ENCODE data around the gene PIGU. TPM values are rescaled to one million over a fixed set of nuclear protein-coding genes. Genes with fewer than 3 reads are reported as not detected.

PIGU gene
- total RNA-seq, 5 donors from 2014 or later (not counting 1 experiment from before 2014, with no cell fraction given), result 8.6 to 17.1 (median 13.6) TPM

GRCh38 chr20:34549291-34549928, 127.5 kb downstream of the PIGU start:
- POLR2A ChIA-PET, result no interaction called here
- peaks cover 0 to 5% of the 10 kb centered on the region in 2 experiments for H3K4me1 ChIP-seq (ENCODE audit: control insufficient read depth in 1 of 2, extremely low read depth in 1 of 2, insufficient read depth in 2 of 2, low read length in 2 of 2)
- 74% methylated on average over 16 of the region's 20 CpGs for WGBS (ENCODE audit: insufficient coverage)
- CTCF ChIA-PET, result no interaction called here
- Mint-ChIP-seq H3K4me3 (no peak overlapping the region), H3K36me3 (no peaks in the 10 kb centered on the region), H3K9me3 (no peaks in the 10 kb centered on the region), H3K27me3 (no peaks in the 10 kb centered on the region), H3K4me1 (peaks cover 4 to 5% (median 5%) of the 10 kb centered on the region in 3 donors), H3K27ac (no peak overlapping the region)
- peaks cover 0 to 3% of the 10 kb centered on the region in 2 experiments for H3K27me3 ChIP-seq (replicated peaks in 1 of 2; ENCODE audit: control insufficient read depth in 2 of 2, extremely low read depth in 1 of 2, insufficient read depth in 2 of 2, low read length in 1 of 2)
- no peaks in the 10 kb centered on the region for H3K9me3 ChIP-seq
- DNase-seq (peak in 1 of 35 experiments; percentile 20), ATAC-seq (replicated peaks in 1 of 4) (no peak)
- no peak overlapping the region for H3K27ac ChIP-seq (ENCODE audit: low read length)
- H3K4me3 ChIP-seq (ENCODE audit: control insufficient read depth in 1 of 2, extremely low read depth in 1 of 2, low read length in 1 of 2), result no peak overlapping the region
- no peaks in the 10 kb centered on the region for H3K36me3 ChIP-seq (ENCODE audit: control insufficient read depth in 2 of 2, extremely low read depth in 1 of 2, insufficient read depth in 1 of 2, low read length in 1 of 2)

GRCh38 chr20:34547844-34548613, 128.9 kb downstream of the PIGU start:
- H3K27ac ChIP-seq (ENCODE audit: low read length), result no peak overlapping the region
- Mint-ChIP-seq H3K4me3 (no peak overlapping the region), H3K36me3 (no peaks in the 10 kb centered on the region), H3K27me3 (no peaks in the 10 kb centered on the region), H3K4me1 (peaks cover 13 to 16% (median 13%) of the 10 kb centered on the region in 3 donors), H3K9me3 (no peaks in the 10 kb centered on the region), H3K27ac (no peak overlapping the region)
- POLR2A ChIA-PET, result no interaction called here
- no peaks in the 10 kb centered on the region for H3K9me3 ChIP-seq
- CTCF ChIA-PET, result no interaction called here
- no peaks in the 10 kb centered on the region for H3K36me3 ChIP-seq (ENCODE audit: control insufficient read depth in 2 of 2, extremely low read depth in 1 of 2, insufficient read depth in 1 of 2, low read length in 1 of 2)
- DNase-seq (no peak), ATAC-seq (replicated peaks in 1 of 4) (no peak)
- H3K4me1 ChIP-seq (ENCODE audit: control insufficient read depth in 1 of 2, extremely low read depth in 1 of 2, insufficient read depth in 2 of 2, low read length in 2 of 2), result peaks cover 0 to 11% of the 10 kb centered on the region in 2 experiments
- WGBS (ENCODE audit: insufficient coverage), result 88% methylated on average over 18 of the region's 22 CpGs
- H3K27me3 ChIP-seq (replicated peaks in 1 of 2; ENCODE audit: control insufficient read depth in 2 of 2, extremely low read depth in 1 of 2, insufficient read depth in 2 of 2, low read length in 1 of 2), result peaks cover 0 to 3% of the 10 kb centered on the region in 2 experiments
- H3K4me3 ChIP-seq (ENCODE audit: control insufficient read depth in 1 of 2, extremely low read depth in 1 of 2, low read length in 1 of 2), result no peak overlapping the region

GRCh38 chr20:34546751-34547181, 130.1 kb downstream of the PIGU start:
- ATAC-seq (replicated peaks in 1 of 4), result no peak
- Histone ChIP-seq H3K4me1 (ENCODE audit: control insufficient read depth in 1 of 2, extremely low read depth in 1 of 2, insufficient read depth in 2 of 2, low read length in 2 of 2) (peaks cover 0 to 21% of the 10 kb centered on the region in 2 experiments), H3K9me3 (no peaks in the 10 kb centered on the region), H3K27me3 (replicated peaks in 1 of 2; ENCODE audit: control insufficient read depth in 2 of 2, extremely low read depth in 1 of 2, insufficient read depth in 2 of 2, low read length in 1 of 2) (peaks cover 0 to 3% of the 10 kb centered on the region in 2 experiments), H3K36me3 (ENCODE audit: control insufficient read depth in 2 of 2, extremely low read depth in 1 of 2, insufficient read depth in 1 of 2, low read length in 1 of 2) (peaks cover 0 to 7% of the 10 kb centered on the region in 2 donors), H3K27ac (ENCODE audit: low read length) (no peak overlapping the region), H3K4me3 (ENCODE audit: control insufficient read depth in 1 of 2, extremely low read depth in 1 of 2, low read length in 1 of 2) (no peak overlapping the region)
- POLR2A ChIA-PET, result no interaction called here
- H3K4me1 Mint-ChIP-seq, result peaks cover 13 to 25% (median 16%) of the 10 kb centered on the region in 3 donors
- no peak overlapping the region for H3K27ac Mint-ChIP-seq
- CTCF ChIA-PET, result no interaction called here
- no peaks in the 10 kb centered on the region for H3K9me3 Mint-ChIP-seq
- H3K36me3 Mint-ChIP-seq, result no peaks in the 10 kb centered on the region
- H3K27me3 Mint-ChIP-seq, result no peaks in the 10 kb centered on the region
- WGBS (ENCODE audit: insufficient coverage), result 92% methylated on average over 10 of the region's 11 CpGs
- no peak for DNase-seq
- no peak overlapping the region for H3K4me3 Mint-ChIP-seq

- H3K4me1 ChIP-seq (ENCODE audit: control insufficient read depth in 1 of 2, extremely low read depth in 1 of 2, insufficient read depth in 2 of 2, low read length in 2 of 2), result peaks cover 0 to 39% of the 10 kb centered on the region in 2 experiments
- H3K9me3 Mint-ChIP-seq, result no peaks in the 10 kb centered on the region
- peaks cover 17% of the 10 kb centered on the region for H3K36me3 Mint-ChIP-seq
- 31% methylated on average over 14 of the region's 19 CpGs for WGBS (ENCODE audit: insufficient coverage)
- peak; percentile 70 to 82 (median 78) for ATAC-seq (replicated peaks in 1 of 4)
- peaks cover 0 to 3% of the 10 kb centered on the region in 2 experiments for H3K27me3 ChIP-seq (replicated peaks in 1 of 2; ENCODE audit: control insufficient read depth in 2 of 2, extremely low read depth in 1 of 2, insufficient read depth in 2 of 2, low read length in 1 of 2)
- H3K36me3 ChIP-seq (ENCODE audit: control insufficient read depth in 2 of 2, extremely low read depth in 1 of 2, insufficient read depth in 1 of 2, low read length in 1 of 2), result peaks cover 7 to 27% of the 10 kb centered on the region in 2 donors
- peak overlapping the region; percentile 54 to 66 (median 54) for H3K4me3 Mint-ChIP-seq
- peaks cover 28 to 44% (median 30%) of the 10 kb centered on the region in 3 donors for H3K4me1 Mint-ChIP-seq
- no peaks in the 10 kb centered on the region for H3K27me3 Mint-ChIP-seq
- ChIA-PET CTCF (interaction anchor here (0.5 to 1.2 kb wide), 6 partner anchors 13 to 531 kb away, joined by 3 to 4 read pairs (median 4); partner anchors contain the start of gene DYNLRB1 (in 1 of the 2)), POLR2A (interaction anchor here (0.5 to 0.6 kb wide), 3 partner anchors 11 to 260 kb away, joined by 3 to 5 read pairs (median 3); no protein-coding TSS in a partner anchor)
- no peaks in the 10 kb centered on the region for H3K9me3 ChIP-seq
- peak overlapping the region; percentile 23 to 68 for H3K4me3 ChIP-seq (ENCODE audit: control insufficient read depth in 1 of 2, extremely low read depth in 1 of 2, low read length in 1 of 2)
- H3K27ac Mint-ChIP-seq, result peak overlapping the region in 1 of 2 donors; percentile 7
- H3K27ac ChIP-seq (ENCODE audit: low read length), result no peak overlapping the region
- DNase-seq, result peak in 5 of 35 experiments; percentile 8 to 24 (median 21)
Observed at GRCh38 chr20:34544109-34544796, 132.6 kb downstream of the PIGU start.

GRCh38 chr20:34543463-34544056, 133.3 kb downstream of the PIGU start:
- Mint-ChIP-seq H3K4me1 (peaks cover 28 to 47% (median 31%) of the 10 kb centered on the region in 3 donors), H3K27ac (peak overlapping the region in 1 of 2 donors; percentile 7)
- ATAC-seq (replicated peaks in 1 of 4), result no peak

More at GRCh38 chr20:34543463-34544056, 133.3 kb downstream of the PIGU start:
- H3K36me3 Mint-ChIP-seq, result peaks cover 17% of the 10 kb centered on the region
- ChIA-PET POLR2A (interaction anchor here (0.5 kb wide), 2 partner anchors 12 to 149 kb away, joined by 3 to 5 read pairs; no protein-coding TSS in a partner anchor), CTCF (interaction anchor here in 1 of 2 donors (0.5 to 0.6 kb wide), 2 partner anchors 168 to 531 kb away, joined by 3 to 4 read pairs; no protein-coding TSS in a partner anchor)
- H3K4me3 ChIP-seq (ENCODE audit: control insufficient read depth in 1 of 2, extremely low read depth in 1 of 2, low read length in 1 of 2), result no peak overlapping the region
- H3K9me3 ChIP-seq, result no peaks in the 10 kb centered on the region
- H3K27me3 ChIP-seq (replicated peaks in 1 of 2; ENCODE audit: control insufficient read depth in 2 of 2, extremely low read depth in 1 of 2, insufficient read depth in 2 of 2, low read length in 1 of 2), result peaks cover 0 to 3% of the 10 kb centered on the region in 2 experiments
- peaks cover 7 to 29% of the 10 kb centered on the region in 2 donors for H3K36me3 ChIP-seq (ENCODE audit: control insufficient read depth in 2 of 2, extremely low read depth in 1 of 2, insufficient read depth in 1 of 2, low read length in 1 of 2)
- no peaks in the 10 kb centered on the region for H3K27me3 Mint-ChIP-seq
- peak overlapping the region in 1 of 3 donors; percentile 66 for H3K4me3 Mint-ChIP-seq
- WGBS (ENCODE audit: insufficient coverage), result 90% methylated on average over 10 of the region's 12 CpGs
- H3K27ac ChIP-seq (ENCODE audit: low read length), result no peak overlapping the region
- no peak for DNase-seq
- no peaks in the 10 kb centered on the region for H3K9me3 Mint-ChIP-seq
- H3K4me1 ChIP-seq (ENCODE audit: control insufficient read depth in 1 of 2, extremely low read depth in 1 of 2, insufficient read depth in 2 of 2, low read length in 2 of 2), result peaks cover 0 to 39% of the 10 kb centered on the region in 2 experiments

Measured in T-cell (primary cell).